Ascending aorta (tissue), 2 donors: Measurements from ENCODE around the gene MYORG. TPM values are rescaled to one million over a fixed set of nuclear protein-coding genes. Genes with fewer than 3 reads are reported as not detected.
A peak's percentile ranks its signal among the peaks of the same experiment; 100 is the strongest.

Source experiments
- DNase-seq, 2 donors: peaks; one replicate each; pipeline ENCODE4 v3.0.0-alpha.2; 2019; ENCODE audit warnings: low spot score in 2 of 2
- H3K27ac ChIP-seq, 2 donors: fragments of 200-600 bp; sonication (generic); one replicate each; pipeline ENCODE4 v1.5.1; 2016 to 2017; ENCODE audit warnings: mild to moderate bottlenecking in 1 of 2
- H3K27me3 ChIP-seq: fragments of 200-600 bp; sonication (generic); one replicate; pipeline ENCODE4 v1.5.1; 2017
- H3K36me3 ChIP-seq, 2 donors: fragments of 200-600 bp; sonication (generic); one replicate each; pipeline ENCODE4 v1.5.1; 2016
- H3K4me1 ChIP-seq, 2 donors: fragments of 200-600 bp; sonication (generic); one replicate each; pipeline ENCODE4 v1.5.1; 2016 to 2017; ENCODE audit warnings: mild to moderate bottlenecking in 1 of 2
- H3K4me3 ChIP-seq, 2 donors: fragments of 200-600 bp; sonication (generic); one replicate each; pipeline ENCODE4 v1.5.1; 2016 to 2017; ENCODE audit warnings: mild to moderate bottlenecking in 1 of 2
- H3K9me3 ChIP-seq, 2 donors: fragments of 200-600 bp; sonication (generic); one replicate each; pipeline ENCODE4 v1.5.1; 2016
- intact Hi-C: fragments of 100-400 bp; cut with DNase I; formaldehyde crosslinking; loops from one replicate; pipeline ENCODE4 v1.15.1; 2023
- total RNA-seq: library from RNA; depleted of rRNA; stranded (reverse); fragments of >200 nt; gene quantifications from one replicate; pipeline ENCODE4 v1.1.0, GENCODE V29; 2016
- TF ChIP-seq, protein P1 (sequence below), 3 experiments: fragments of 200-600 bp in 2 of 3; fragments of 450-650 bp in 1 of 3; sonication (generic) in 2 of 3; IDR thresholded peaks; one replicate each; pipeline ENCODE4 v1.5.1; 2016 to 2019; ENCODE audit warnings: antibody characterized with exemption in 3 of 3, mild to moderate bottlenecking in 1 of 3, moderate library complexity in 1 of 3

Gene MYORG
- total RNA-seq, 1 donor from 2014 or later: 11.0 TPM

DNA sequence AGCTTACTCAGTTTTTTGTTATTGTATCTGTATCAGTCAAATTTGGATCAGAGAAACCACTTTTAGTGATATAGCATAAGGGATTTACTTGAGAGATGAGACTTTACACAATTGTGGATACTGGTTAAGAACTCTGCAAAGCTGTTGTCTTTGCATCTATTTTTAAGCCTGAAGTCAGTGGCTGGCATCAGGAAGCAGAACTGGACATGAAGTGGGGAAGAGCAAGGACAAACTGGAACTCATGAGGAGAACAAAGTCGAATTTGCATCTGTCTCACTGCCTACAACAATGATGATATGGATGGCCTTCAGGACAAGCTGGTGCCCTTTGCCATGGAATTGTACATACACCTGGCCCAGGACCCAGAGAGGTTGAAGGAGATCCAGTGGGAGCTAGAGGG is 15.8 kb upstream of the MYORG start:
- H3K27me3 ChIP-seq: no peaks in the 10 kb centered on the region
- no peak overlapping the region for H3K27ac ChIP-seq
- intact Hi-C loops: no loop called here
- H3K36me3 ChIP-seq: peaks cover 0 to 2% of the 10 kb centered on the region in 2 donors
- no peaks in the 10 kb centered on the region for H3K4me1 ChIP-seq
- no peak overlapping the region for H3K4me3 ChIP-seq
- no peaks in the 10 kb centered on the region for H3K9me3 ChIP-seq
- TF ChIP-seq, protein P1, sequence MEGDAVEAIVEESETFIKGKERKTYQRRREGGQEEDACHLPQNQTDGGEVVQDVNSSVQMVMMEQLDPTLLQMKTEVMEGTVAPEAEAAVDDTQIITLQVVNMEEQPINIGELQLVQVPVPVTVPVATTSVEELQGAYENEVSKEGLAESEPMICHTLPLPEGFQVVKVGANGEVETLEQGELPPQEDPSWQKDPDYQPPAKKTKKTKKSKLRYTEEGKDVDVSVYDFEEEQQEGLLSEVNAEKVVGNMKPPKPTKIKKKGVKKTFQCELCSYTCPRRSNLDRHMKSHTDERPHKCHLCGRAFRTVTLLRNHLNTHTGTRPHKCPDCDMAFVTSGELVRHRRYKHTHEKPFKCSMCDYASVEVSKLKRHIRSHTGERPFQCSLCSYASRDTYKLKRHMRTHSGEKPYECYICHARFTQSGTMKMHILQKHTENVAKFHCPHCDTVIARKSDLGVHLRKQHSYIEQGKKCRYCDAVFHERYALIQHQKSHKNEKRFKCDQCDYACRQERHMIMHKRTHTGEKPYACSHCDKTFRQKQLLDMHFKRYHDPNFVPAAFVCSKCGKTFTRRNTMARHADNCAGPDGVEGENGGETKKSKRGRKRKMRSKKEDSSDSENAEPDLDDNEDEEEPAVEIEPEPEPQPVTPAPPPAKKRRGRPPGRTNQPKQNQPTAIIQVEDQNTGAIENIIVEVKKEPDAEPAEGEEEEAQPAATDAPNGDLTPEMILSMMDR (IDR thresholded peaks at IDR 0.05): no peak
- DNase-seq: no peak

DNA sequence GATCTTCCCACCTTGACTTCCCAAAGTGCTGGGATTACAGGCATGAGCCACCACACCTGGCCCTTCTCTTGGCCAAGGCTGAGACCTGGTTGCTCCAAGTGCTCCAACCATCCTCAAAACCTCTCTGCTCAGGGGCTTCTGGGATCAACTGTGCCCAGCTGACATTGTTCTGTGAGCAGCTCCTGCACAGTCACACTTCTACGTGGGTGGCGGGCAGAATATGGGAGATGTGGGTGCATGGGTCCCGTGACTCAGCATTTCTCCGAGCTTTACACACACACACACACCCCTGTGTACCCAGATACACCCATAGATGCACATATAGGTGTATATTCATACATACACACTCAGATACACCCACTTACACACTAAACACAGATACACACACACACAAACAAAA is 10.5 kb upstream of the MYORG start:
- no peak overlapping the region for H3K4me3 ChIP-seq
- intact Hi-C loops: no loop called here
- TF ChIP-seq, protein P1 (IDR thresholded peaks at IDR 0.05): no peak
- H3K9me3 ChIP-seq: no peaks in the 10 kb centered on the region
- H3K27ac ChIP-seq: no peak overlapping the region
- no peaks in the 10 kb centered on the region for H3K4me1 ChIP-seq
- H3K27me3 ChIP-seq: no peaks in the 10 kb centered on the region
- no peaks in the 10 kb centered on the region for H3K36me3 ChIP-seq
- DNase-seq: no peak

DNA sequence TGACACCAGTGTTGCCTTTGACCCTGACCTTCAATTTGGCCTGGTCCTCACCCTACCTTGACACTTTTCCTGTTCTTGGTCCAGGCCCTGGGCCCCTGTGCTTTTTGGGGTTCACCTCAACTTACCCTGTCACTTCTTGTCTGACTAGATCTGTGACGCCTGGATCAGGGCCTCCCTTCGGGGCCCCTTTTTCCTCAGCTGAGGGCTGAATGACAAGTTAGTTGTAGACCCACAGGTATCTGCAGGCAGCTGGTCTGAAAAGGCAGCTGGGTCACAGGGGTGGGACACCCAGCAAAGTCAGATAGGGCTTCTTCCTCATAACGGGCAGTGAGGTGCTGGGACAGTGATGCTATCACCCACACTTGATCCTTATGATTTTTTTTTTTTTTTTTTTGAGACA is 10.0 kb upstream of the MYORG start:
- DNase-seq: no peak
- Histone ChIP-seq H3K36me3 (no peaks in the 10 kb centered on the region), H3K4me3 (no peak overlapping the region), H3K27ac (no peak overlapping the region), H3K4me1 (no peaks in the 10 kb centered on the region), H3K9me3 (no peaks in the 10 kb centered on the region), H3K27me3 (no peaks in the 10 kb centered on the region)
- TF ChIP-seq, protein P1 (IDR thresholded peaks at IDR 0.05): no peak
- intact Hi-C loops: no loop called here

DNA sequence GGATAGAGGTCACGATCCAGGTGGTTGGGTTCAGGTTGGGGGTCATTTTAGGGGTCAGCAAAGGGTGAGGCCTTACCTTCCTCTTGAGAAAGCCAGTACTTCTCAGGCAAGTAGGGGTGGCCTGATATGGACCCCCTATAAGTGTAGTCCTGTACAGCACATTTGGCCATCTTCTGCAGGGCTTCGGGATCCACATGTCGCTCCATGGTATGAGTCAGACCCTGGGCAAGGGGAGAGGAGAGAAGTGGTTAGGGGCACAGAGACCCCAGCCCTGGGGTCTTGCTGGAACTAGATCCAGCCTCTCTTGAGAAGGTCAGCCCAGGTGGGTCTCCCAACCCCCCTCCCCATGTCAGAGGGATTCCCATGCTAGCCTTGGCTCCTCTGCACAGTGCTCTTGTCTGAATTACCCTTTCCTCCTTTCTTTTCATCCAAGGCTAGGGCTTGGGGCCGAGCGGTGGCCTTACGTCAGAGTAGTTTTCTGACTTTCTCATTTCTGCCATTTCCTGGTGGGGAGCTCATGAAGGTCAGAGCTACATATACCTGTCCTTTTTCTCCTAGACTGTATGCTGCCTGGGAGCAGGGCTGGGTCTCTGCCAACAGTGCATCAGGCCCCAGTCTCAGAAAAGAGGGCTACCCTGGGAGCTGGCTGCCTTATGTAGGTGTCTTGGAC is 9.0 kb upstream of the MYORG start:
- no peak overlapping the region for H3K4me3 ChIP-seq
- H3K27ac ChIP-seq: no peak overlapping the region
- H3K9me3 ChIP-seq: no peaks in the 10 kb centered on the region
- TF ChIP-seq, protein P1 (IDR thresholded peaks at IDR 0.05): no peak
- no peaks in the 10 kb centered on the region for H3K27me3 ChIP-seq
- H3K36me3 ChIP-seq: no peaks in the 10 kb centered on the region
- intact Hi-C loops: no loop called here
- H3K4me1 ChIP-seq: peaks cover 0 to 4% of the 10 kb centered on the region in 2 donors
- no peak for DNase-seq

DNA sequence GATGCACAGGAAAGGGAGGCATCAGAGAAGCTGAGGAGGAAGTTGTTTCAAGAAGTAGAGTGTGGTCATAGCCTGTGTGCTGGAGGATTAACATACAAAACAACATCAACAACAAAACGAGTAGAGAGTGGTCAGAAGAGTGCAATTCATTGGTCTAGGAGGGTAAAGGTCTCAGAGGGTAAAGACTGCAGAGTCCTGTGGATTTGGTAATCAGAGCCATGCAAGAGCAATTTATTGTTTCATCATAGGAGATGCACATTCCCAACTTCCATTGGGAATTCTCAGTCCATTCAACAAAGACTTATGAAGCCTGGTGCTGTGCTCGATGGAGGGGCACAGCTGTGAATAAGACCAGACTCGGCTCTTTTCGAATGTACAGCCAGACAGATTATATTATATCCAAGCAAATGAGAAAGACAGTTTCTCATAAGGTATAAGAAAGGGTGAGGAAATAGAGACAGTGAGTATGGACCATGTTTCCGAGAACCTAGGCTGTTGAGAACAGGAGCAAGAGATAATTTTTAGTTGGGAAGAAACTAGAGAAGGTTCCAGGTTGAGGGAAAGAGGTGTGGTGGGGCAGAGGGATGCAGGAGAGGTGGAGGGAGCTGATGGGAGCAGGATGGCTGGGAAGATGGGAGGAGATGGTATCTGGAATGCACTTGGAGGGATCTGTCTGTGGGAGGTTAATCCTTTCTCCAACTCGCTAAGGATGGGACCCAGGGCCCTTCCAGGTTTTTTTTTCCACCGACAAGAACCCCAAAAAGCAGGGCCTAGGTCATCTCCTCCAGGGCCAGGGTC is 7.9 kb upstream of the MYORG start:
- H3K9me3 ChIP-seq: no peaks in the 10 kb centered on the region
- H3K4me1 ChIP-seq: peaks cover 7 to 13% of the 10 kb centered on the region in 2 donors
- no peak overlapping the region for H3K4me3 ChIP-seq
- no peaks in the 10 kb centered on the region for H3K36me3 ChIP-seq
- no peaks in the 10 kb centered on the region for H3K27me3 ChIP-seq
- peak in 1 of 2 donors; percentile 53 for DNase-seq
- H3K27ac ChIP-seq: no peak overlapping the region
- TF ChIP-seq, protein P1 (IDR thresholded peaks at IDR 0.05): no peak
- intact Hi-C loops: no loop called here
